HG03108 (cell line): ENCODE data around the gene LOXHD1.

Experiments
- ATAC-seq: cut with Tn5 transposase; IDR thresholded peaks from one replicate; pipeline ENCODE4 v1.9.1; 2021; ENCODE audit warnings: moderate library complexity; ENCODE audit not compliant: unreplicated experiment

LOXHD1 gene

DNA sequence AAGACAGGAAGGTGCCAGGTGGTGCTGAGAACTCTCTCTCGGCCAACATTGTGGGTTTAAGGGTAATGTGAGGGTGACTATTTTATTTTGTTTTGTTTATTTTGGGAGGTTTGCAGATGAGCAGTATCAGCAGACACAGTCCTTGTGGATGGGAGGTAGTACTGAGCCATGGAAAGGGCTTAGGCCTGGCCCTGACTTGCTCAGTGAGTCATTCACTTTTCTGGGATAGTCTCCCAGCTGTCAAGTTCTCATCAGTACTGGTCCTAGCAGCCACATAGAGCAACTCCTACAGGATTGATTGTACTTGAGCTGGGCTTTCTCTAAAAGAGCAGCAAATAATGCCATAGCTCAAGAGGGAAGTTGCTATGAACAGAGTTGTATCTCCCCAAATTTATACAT lies 175.2 kb downstream of the LOXHD1 start:
- no peak for ATAC-seq

DNA sequence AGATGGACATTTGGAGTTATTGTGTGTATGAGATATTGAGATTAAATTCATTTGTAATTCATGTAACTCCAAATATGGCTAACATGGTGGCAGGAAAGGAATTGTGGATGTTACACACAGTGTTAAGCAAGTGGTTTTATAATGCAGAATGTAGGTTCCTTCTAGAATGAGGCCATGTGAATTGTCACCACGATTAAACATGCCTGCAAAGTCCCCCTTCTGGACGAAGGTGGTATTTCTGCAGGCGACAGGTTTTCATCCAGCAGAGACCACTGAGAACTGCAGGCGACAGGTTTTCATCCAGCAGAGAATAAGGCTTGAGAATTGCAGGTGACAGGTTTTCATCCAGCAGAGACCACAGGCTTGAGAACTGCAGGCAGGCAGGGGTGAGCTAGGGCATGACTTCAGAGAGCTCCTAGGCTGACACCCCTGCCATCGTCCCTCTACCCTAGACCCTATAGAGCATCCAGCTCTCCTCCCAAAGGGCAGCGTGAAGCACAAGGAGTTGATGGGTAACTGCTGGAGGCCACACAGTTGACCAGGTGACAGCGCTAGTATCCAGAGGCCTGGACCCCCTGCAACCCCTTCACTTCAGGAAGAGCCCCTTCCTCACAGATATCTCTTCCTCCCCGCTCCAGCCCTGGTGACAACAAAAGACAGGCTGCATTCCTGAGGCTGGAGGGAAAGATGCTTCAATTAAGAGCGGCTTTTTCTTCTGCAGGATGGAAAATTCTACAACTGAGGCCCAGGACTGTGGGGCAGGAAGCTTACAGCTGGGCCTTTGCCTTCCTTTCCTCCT lies 175.8 kb downstream of the LOXHD1 start:
- ATAC-seq: no peak

DNA sequence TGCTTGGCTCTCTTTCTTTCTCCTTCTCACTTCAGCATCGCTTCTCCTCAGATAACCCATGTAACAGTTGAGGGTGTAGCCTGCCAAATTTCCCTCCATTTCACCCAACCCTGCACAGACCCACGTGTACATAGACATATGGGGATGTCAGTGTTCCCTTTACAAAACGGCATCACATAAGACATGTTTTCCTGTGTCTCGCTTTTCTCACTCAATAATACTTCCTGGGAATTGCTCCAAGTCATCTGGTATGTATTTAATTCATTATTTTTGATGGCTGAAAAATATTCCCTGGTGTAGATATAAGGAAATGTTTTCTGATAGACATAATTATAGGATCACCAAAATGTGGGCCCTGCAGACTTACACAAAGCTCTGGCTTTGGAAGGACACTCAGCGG lies 176.8 kb downstream of the LOXHD1 start:
- ATAC-seq: no peak

DNA sequence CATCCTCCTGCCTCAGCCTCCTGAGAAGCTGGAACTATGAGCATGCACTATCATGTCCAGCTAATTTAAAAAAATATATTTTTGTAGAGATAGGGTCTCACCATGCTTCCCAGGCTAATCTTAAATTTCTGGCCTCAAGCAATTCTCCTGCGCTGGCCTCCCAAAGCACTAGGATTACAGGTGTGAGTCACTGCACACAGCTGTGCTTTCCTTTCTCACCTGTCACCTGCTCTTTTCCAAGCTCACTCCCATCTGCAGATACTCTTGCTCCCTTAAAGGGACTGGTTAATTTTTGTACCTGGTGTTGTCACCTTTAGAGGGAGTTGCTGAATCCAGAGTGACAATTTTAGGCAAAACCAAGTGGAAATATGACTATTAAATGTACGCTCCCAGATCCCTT lies 178.2 kb downstream of the LOXHD1 start:
- ATAC-seq: no peak

DNA sequence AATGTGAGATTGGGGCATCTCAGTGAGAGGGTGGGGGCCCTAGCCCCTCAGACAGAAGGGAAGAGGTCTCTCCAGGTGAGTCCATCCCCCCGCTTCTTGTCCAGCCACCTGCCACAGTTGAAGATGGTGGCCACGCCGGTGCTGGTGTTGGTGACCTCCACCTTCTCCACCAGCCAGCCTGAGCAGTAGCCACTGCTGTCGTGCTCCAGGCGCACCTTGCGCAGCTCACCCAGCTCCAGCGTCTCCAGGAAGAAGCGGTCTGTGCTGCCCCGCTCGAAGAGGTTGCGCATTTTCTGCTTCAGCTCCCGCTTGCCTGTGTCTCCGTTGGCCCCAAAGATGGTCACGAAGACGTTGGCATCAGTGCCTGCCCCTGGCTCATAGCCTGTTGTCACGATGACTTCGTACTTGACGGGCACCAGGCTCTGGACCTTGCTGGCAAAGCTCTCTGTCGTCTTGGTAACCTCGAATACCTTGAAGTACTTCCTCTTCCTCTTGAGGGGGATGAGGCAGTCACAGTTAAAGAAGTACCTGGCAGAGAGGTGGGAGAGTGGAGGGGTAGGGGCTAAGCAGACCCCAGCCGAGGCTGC lies 179.5 kb downstream of the LOXHD1 start:
- ATAC-seq: no peak

DNA sequence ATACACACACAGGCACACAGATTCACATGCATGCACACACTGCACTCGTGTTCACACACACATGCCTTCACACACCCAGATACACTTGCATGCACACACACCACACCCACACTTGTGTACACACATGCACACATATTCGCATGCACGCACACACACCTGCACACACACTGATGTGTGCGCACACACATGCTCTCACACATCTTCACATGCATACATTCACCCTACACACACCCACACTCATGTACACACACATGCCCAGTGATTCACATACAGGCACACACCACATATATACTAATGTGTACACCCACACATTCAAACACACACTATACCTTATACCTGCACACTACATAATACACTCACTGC lies 181.6 kb downstream of the LOXHD1 start:
- ATAC-seq: no peak

DNA sequence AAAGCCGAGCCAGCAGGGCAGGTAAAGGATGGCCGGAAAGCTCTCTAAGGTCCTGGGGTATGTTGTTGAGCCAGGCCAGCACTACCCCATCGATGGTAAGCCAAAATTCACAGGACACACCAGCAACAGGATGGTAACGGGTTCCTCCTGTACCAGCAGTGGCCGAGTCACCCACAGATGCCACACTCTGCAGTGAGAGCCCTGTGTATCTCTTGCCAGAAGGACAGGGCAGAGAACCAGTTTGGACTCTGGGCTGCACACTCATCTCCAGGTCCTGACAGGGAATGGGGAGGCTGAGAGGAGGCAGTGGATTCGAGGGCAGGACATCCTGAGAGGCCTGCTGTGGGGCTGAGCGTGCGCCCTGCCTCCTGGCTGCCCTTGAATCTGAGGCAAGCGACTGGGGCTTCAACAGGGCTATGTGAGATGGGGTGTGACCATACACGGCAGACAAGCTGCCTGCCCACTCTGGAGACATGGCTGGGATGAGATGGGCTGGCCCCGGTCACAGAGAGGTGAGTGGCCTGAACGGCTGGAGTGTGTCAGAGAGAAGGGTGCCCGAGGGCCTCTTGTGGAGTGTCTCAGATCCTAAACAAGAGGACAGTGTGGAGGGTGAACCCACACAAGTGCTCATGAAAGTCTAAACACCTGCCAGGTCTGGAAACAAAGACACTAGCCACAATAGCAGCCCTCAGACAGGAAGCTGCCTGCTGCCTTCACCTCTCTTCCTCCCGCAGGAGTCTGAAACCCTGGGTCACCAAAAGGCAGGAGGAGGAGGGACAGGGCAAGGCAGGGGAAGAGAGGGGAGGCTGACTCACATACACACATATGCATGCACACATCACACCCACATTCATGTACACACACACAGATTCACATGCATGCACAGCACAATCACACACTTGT lies 182.3 kb downstream of the LOXHD1 start:
- no peak for ATAC-seq

DNA sequence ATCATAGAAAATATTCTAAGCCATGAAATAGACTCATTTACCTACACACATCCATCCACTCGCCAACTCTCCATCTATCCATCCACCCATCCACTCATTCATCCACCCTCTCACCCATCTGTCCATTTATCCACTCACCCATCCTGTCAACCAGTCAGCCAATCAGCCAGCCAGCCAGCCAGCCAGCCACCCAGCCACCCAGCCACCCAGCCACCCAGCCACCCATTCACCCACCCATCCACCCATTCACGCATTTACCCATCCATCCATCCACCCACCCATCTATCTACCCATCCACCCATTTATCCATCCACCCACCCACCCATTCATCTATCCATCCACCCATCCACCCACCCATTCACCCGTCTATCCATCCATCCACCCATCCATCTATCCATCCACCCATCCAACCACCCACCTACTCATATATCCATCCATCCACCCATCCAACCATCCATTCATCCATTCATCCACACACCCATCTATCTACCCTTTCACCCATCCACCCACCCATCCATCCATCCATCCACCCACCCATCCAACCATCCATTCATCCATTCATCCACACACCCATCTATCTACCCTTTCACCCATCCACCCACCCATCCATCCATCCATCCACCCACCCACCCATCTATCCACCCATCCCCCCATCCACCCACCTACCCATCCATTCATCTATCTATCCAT lies 185.1 kb downstream of the LOXHD1 start:
- ATAC-seq: no peak

DNA sequence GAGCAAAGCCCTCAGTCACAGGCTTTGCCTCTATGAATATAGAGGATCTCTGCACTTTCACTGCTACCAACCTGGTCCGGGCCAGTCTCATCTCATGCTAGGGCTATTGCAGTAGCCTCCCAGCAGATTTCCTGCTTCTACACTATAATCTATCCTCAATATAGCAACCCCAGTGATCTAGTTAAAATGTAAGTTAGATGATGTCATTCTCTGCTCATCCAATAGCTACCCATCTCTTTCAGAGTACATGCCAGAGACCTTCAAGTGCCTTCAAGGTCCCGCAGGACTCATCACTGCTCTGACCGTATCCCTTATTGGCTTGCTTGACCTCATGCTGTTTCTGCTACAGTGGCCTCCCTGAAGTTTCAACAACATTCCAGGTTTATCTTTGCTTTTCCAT lies 186.3 kb downstream of the LOXHD1 start:
- ATAC-seq: no peak

DNA sequence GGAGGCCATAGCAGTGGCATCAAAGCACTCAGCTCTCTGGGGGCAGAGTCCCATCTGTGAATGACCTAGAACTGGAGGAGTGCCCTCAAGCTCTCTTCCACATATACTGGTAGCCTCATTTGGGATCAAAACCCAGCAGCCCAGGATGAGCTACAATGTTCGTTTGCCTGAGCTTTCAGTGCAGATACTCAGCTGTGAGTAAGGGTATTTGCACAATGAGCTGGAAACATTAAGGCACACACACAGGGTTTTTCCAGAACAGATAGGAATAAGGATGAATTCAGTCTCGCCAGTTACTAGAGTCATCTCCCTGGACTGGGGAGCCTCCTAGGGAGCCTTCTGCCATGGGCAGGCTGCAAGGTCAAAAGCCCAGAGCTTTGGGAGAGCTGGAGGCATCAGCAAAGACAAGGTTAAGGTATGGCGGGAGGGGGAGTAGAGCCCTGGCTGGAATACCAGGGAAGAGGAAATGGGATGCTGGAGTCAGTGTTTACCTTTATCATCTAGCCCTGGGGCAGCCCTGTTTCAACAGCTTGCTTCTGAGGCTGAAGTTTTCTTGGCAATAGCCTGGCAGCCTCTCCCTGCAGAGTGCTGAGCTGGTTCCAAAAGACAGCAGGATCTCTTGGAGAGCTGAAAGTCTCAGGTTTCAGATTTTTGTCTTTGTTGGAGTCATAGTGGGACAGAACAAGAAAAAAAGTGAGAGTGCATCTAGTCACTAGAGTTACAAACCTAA lies 187.7 kb downstream of the LOXHD1 start:
- ATAC-seq: no peak

DNA sequence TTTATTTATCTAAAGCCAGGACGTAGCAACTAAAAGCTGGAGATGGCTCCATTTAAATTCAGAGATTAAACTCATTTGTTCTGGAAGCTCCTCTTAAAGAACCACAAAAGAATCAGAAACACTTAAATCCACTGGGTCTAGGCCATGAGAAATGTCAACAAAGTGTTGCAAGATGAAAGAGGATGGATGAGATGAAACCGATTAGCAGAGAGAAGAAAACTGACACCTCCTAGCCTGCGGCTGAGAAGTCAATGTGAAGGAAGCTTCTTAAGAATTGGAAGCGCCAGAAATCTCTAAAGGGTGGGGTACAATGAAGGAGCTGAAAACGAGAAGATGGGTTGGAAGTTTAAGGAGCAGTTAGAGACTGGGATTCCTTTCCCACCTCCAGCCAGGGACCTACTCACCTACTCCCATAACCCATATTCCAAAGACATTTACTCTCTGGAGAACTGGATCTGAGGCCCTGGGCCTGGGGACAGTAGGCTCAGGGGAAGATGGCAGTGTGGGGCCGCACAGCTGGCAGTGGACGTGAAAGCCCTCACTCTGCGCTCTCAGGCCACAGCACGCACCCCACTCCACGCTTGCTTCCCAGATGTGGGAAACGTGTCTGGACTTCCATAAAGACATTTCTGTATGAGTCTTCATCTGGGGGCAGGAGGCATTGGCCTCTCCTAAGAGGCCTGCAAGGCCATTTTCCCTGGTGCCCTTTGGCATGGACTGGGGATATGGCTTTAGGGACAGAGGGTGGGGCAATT lies 188.4 kb downstream of the LOXHD1 start:
- no peak for ATAC-seq

DNA sequence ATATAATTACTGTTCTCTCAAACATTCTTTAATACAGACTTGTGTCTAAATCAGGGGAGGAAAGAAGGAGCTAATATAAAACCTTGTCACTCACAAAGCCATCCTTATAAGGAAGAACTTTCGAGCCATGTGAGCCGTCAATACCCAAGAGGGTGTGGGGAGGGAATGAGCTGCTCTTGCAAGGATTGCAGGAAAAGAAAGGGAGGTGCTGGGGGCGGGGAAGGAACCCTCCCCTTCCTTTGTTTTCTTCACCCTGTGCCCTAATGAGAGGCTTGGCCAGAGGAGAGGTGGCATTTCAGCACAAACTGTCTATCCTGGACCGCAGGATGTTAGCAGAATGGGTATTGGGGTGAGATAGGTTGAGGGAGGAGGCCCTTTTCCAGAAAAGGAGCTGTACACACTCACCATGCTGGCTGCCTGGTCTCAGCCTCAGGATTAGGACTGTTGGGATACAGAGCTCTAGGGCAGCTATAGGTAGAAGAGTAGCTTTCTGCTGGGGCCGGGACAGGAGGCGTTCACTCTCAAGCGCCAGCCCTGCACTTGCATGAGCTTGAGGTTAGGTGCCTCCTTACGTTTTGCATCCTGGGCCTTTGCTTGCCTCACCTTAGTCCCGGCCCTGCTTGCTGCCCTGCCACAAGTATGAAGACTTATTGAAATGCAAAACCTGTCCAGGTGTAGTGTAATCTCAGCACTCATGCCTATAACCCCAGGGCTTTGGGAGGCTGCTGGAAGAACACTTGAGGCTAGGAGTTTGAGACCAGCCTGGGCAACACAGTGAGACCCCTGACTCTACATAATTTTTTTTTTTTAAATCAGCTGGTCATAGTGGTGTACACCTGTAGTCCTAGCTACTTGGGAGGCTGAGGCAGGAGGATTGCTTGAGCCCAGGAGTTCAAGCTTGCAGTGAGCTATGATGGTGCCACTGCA lies 190.5 kb downstream of the LOXHD1 start:
- no peak for ATAC-seq

DNA sequence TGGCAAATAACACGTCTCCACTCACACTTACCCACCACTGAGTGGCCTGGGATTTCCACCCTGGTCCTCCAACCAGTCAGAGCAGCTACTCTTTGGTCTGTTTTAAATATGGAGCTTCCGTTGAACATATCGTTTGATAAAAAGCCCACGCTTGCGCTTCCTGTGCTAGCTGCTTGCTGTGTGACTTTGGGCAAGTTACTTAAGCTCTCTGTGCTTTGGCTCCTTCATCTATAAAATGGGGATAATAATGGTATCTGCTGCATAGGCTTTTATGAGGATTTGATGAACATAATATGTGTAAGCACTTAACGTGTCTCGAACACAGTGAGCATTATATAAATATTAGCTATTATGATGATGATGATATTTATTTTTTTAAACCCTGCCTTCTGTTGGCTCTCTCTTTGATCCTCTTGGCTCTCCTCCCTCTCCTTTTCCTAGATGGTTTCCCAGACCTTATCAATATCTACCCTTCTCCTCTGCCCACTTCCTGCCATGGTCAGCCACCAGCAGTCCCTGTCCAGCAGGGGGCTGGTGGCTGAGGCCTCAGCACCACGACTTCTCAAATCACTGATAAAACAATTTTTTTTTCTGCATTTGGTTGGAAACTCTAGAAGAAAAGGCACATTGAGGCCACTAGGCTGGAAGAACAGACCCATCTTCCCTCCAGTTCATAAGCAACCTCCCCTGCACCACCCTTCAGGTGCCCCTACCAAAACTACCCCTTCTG lies 191.9 kb downstream of the LOXHD1 start:
- no peak for ATAC-seq

DNA sequence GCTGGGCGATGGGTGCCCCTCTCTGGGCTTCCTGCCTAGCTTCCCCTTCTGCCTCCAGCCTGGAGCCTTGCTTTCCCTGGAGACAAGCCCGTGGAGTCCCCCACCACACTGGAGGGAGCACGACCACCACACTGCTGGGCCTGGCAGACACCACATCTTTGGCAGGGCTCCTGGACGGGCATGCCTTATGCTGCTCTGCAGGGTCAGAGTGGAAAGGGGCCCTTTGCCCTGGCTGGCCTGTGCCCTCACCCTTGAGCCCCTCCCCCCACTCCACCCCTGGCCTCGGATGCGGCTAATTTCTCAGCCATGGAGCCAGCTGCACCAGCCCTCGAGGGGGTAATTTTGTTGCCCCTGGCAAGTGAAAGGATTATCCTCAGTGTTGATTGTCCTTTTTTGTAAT lies 194.5 kb downstream of the LOXHD1 start:
- no peak for ATAC-seq

DNA sequence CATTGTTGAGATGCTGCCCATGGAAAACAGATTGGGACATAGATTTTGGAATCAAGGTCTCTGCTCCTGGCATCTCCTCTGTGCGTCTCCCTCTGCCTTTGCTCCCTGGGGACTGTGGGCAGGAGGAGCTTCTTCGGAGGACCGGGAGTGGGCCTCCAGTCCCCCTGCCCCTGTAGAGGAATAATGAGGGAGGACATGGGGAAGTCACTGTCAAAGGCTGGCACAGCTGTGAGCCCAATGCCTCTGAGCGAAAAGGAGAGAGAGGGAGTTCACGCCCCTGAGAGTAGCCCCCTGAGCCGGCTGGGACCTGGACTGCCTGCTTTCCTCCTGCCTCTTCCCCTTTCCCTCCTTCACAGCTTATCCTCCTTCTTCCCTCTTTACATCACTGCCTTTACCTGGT lies 195.0 kb downstream of the LOXHD1 start:
- ATAC-seq: no peak

DNA sequence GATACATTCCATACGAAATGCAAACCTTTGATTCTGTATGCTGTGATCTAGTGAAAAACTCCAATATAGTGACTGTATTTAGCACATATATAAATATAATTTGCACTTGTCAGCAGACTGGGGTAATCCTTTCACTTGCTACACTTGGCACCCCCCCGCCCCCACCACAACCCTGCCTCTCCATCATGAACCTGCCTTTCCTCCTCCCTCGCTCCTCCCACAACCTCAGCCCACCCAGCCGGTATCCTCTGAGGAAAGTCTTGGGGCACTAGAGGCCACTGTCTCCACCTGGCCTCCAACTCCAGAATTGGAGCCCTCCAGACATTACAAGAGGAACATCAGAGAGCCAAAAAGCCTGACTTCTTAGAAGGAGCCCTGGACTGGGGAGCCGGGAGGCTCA lies 196.3 kb downstream of the LOXHD1 start:
- no peak for ATAC-seq

DNA sequence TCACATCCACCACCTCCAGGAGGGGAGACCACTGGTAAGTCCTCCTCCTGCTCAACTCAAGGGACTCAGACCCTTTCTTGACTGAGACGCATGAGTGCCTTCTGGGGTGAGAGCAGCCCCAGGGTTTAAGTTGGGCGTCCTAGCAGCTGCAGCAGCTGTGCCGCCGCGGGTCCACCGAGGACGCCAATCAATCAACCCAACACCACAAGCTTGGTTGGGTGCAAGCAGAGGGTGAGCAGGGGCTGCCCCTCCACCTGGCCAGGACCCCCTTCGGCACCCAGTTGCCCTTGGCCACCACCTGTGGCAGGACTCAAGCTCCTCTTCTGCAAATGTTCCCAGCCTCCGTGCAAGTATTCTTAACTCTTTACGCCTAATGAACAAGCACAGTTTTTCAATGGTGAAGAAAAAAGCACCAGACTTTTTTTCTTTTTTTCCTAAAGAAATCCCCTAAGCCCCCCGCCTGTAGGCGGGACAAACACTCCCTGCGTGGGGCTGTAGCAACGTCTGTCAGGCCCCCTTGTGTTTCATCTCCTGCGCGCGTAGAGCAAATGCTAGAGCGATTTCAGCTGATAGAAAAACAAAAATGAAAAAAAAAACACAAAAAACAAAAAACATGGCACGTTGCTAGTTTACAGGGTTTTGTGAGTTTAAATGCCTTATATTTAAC lies 197.1 kb downstream of the LOXHD1 start:
- no peak for ATAC-seq

DNA sequence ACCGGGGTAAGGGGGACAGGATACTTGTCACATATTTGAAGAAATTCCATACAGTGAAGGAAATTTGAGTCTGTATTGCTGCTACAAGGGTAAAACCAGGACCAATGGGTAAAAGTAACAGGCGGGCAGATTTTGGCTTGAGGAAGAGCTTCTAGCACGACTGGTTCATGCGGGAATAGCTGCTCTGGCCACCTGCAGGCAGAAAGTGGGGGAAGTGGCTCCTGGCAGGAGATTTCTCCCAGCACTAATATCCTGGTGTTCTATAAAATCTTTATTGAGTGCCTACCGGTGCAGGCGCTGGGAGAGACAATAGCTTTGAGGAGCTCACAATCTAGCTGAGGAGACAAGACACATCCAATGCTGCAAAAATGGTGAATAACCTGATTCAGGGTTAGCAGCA lies 198.5 kb downstream of the LOXHD1 start:
- ATAC-seq: no peak
